ENCODE measurements around the gene MYRIP.

MYRIP gene

GRCh38 chr3:39989746-39990145, 180.3 kb downstream of the MYRIP start:
- 83 to 85% methylated on average over 2 to 3 of the region's 3 CpGs for WGBS, 2 experiments (ENCODE audit: insufficient coverage in 2 of 2)
- Histone ChIP-seq H3K9me3 (ENCODE audit: control insufficient read depth, low read length) (peaks cover 7% of the 10 kb centered on the region), H3K4me1 (ENCODE audit: control insufficient read depth, insufficient read depth, low read length, poor library complexity, severe bottlenecking) (no peaks in the 10 kb centered on the region), H3K36me3 (ENCODE audit: control insufficient read depth, insufficient read depth, low read length) (no peaks in the 10 kb centered on the region), H3K4me3 (ENCODE audit: extremely low read depth, insufficient read depth, low read length, poor library complexity, severe bottlenecking) (no peak overlapping the region), H3K27ac (ENCODE audit: low read depth, low read length, severe bottlenecking) (no peak overlapping the region)

- 40 to 44% methylated on average over 1 of the region's 1 CpG for WGBS, 2 experiments (ENCODE audit: insufficient coverage in 2 of 2)
- Histone ChIP-seq H3K27ac (ENCODE audit: low read depth, low read length, severe bottlenecking) (no peak overlapping the region), H3K4me1 (ENCODE audit: control insufficient read depth, insufficient read depth, low read length, poor library complexity, severe bottlenecking) (no peaks in the 10 kb centered on the region), H3K36me3 (ENCODE audit: control insufficient read depth, insufficient read depth, low read length) (no peaks in the 10 kb centered on the region), H3K9me3 (ENCODE audit: control insufficient read depth, low read length) (peaks cover 7% of the 10 kb centered on the region), H3K4me3 (ENCODE audit: extremely low read depth, insufficient read depth, low read length, poor library complexity, severe bottlenecking) (no peak overlapping the region)
Measured at GRCh38 chr3:39990532-39990931, 181.1 kb downstream of the MYRIP start.

GRCh38 chr3:40008796-40009195, 199.4 kb downstream of the MYRIP start:
- H3K4me3 ChIP-seq (ENCODE audit: extremely low read depth, insufficient read depth, low read length, poor library complexity, severe bottlenecking): no peak overlapping the region
- H3K9me3 ChIP-seq (ENCODE audit: control insufficient read depth, low read length): no peaks in the 10 kb centered on the region

GRCh38 chr3:40009991-40010390, 200.6 kb downstream of the MYRIP start:
- Histone ChIP-seq H3K9me3 (ENCODE audit: control insufficient read depth, low read length) (no peaks in the 10 kb centered on the region), H3K4me3 (ENCODE audit: extremely low read depth, insufficient read depth, low read length, poor library complexity, severe bottlenecking) (no peak overlapping the region), H3K36me3 (ENCODE audit: control insufficient read depth, insufficient read depth, low read length) (no peaks in the 10 kb centered on the region), H3K4me1 (ENCODE audit: control insufficient read depth, insufficient read depth, low read length, poor library complexity, severe bottlenecking) (no peaks in the 10 kb centered on the region), H3K27ac (ENCODE audit: low read depth, low read length, severe bottlenecking) (no peak overlapping the region)
- 94 to 97% methylated on average over 2 of the region's 2 CpGs for WGBS, 2 experiments (ENCODE audit: insufficient coverage in 2 of 2)

More at GRCh38 chr3:40008796-40009195, 199.4 kb downstream of the MYRIP start:
- 91 to 94% methylated on average over 3 of the region's 3 CpGs for WGBS, 2 experiments (ENCODE audit: insufficient coverage in 2 of 2)
- Histone ChIP-seq H3K36me3 (ENCODE audit: control insufficient read depth, insufficient read depth, low read length) (no peaks in the 10 kb centered on the region), H3K4me1 (ENCODE audit: control insufficient read depth, insufficient read depth, low read length, poor library complexity, severe bottlenecking) (no peaks in the 10 kb centered on the region), H3K27ac (ENCODE audit: low read depth, low read length, severe bottlenecking) (no peak overlapping the region)

- Histone ChIP-seq H3K36me3 (ENCODE audit: control insufficient read depth, insufficient read depth, low read length) (no peaks in the 10 kb centered on the region), H3K27ac (ENCODE audit: low read depth, low read length, severe bottlenecking) (no peak overlapping the region), H3K4me3 (ENCODE audit: extremely low read depth, insufficient read depth, low read length, poor library complexity, severe bottlenecking) (no peak overlapping the region), H3K9me3 (ENCODE audit: control insufficient read depth, low read length) (no peaks in the 10 kb centered on the region), H3K4me1 (ENCODE audit: control insufficient read depth, insufficient read depth, low read length, poor library complexity, severe bottlenecking) (no peaks in the 10 kb centered on the region)
- WGBS, 2 experiments (ENCODE audit: insufficient coverage in 2 of 2): 72 to 100% methylated on average over 1 to 2 of the region's 3 CpGs
Measured at GRCh38 chr3:40012381-40012780, 203.0 kb downstream of the MYRIP start.

- H3K27ac ChIP-seq (ENCODE audit: low read depth, low read length, severe bottlenecking): no peak overlapping the region
- no peaks in the 10 kb centered on the region for H3K36me3 ChIP-seq (ENCODE audit: control insufficient read depth, insufficient read depth, low read length)
- H3K9me3 ChIP-seq (ENCODE audit: control insufficient read depth, low read length): no peaks in the 10 kb centered on the region
- H3K4me3 ChIP-seq (ENCODE audit: extremely low read depth, insufficient read depth, low read length, poor library complexity, severe bottlenecking): no peak overlapping the region
- WGBS, 2 experiments (ENCODE audit: insufficient coverage in 2 of 2): 38 to 58% methylated on average over 2 to 3 of the region's 3 CpGs
- no peaks in the 10 kb centered on the region for H3K4me1 ChIP-seq (ENCODE audit: control insufficient read depth, insufficient read depth, low read length, poor library complexity, severe bottlenecking)
Measured at GRCh38 chr3:40016391-40016790, 207.0 kb downstream of the MYRIP start.

- Histone ChIP-seq H3K9me3 (ENCODE audit: control insufficient read depth, low read length) (no peaks in the 10 kb centered on the region), H3K36me3 (ENCODE audit: control insufficient read depth, insufficient read depth, low read length) (no peaks in the 10 kb centered on the region), H3K4me3 (ENCODE audit: extremely low read depth, insufficient read depth, low read length, poor library complexity, severe bottlenecking) (no peak overlapping the region), H3K4me1 (ENCODE audit: control insufficient read depth, insufficient read depth, low read length, poor library complexity, severe bottlenecking) (no peaks in the 10 kb centered on the region), H3K27ac (ENCODE audit: low read depth, low read length, severe bottlenecking) (no peak overlapping the region)
- 84 to 95% methylated on average over 2 of the region's 2 CpGs for WGBS, 2 experiments (ENCODE audit: insufficient coverage in 2 of 2)
Measured at GRCh38 chr3:40018369-40018768, 209.0 kb downstream of the MYRIP start.

GRCh38 chr3:40019376-40019775, 210.0 kb downstream of the MYRIP start:
- Histone ChIP-seq H3K9me3 (ENCODE audit: control insufficient read depth, low read length) (no peaks in the 10 kb centered on the region), H3K4me1 (ENCODE audit: control insufficient read depth, insufficient read depth, low read length, poor library complexity, severe bottlenecking) (no peaks in the 10 kb centered on the region), H3K27ac (ENCODE audit: low read depth, low read length, severe bottlenecking) (no peak overlapping the region), H3K4me3 (ENCODE audit: extremely low read depth, insufficient read depth, low read length, poor library complexity, severe bottlenecking) (no peak overlapping the region), H3K36me3 (ENCODE audit: control insufficient read depth, insufficient read depth, low read length) (no peaks in the 10 kb centered on the region)
- WGBS, 2 experiments (ENCODE audit: insufficient coverage in 2 of 2): 60 to 100% methylated on average over 1 of the region's 3 CpGs

GRCh38 chr3:40020689-40021088, 211.3 kb downstream of the MYRIP start:
- Histone ChIP-seq H3K4me1 (ENCODE audit: control insufficient read depth, insufficient read depth, low read length, poor library complexity, severe bottlenecking) (no peaks in the 10 kb centered on the region), H3K36me3 (ENCODE audit: control insufficient read depth, insufficient read depth, low read length) (no peaks in the 10 kb centered on the region), H3K4me3 (ENCODE audit: extremely low read depth, insufficient read depth, low read length, poor library complexity, severe bottlenecking) (no peak overlapping the region), H3K27ac (ENCODE audit: low read depth, low read length, severe bottlenecking) (no peak overlapping the region), H3K9me3 (ENCODE audit: control insufficient read depth, low read length) (peaks cover 8% of the 10 kb centered on the region)
- 100% methylated on average over 1 of the region's 2 CpGs; no CpG with 5 or more reads in 1 of the 2 experiments for WGBS, 2 experiments (ENCODE audit: insufficient coverage in 2 of 2)

GRCh38 chr3:40021338-40021737, 211.9 kb downstream of the MYRIP start:
- no peaks in the 10 kb centered on the region for H3K36me3 ChIP-seq (ENCODE audit: control insufficient read depth, insufficient read depth, low read length)
- 100% methylated on average over 1 of the region's 1 CpG; no CpG with 5 or more reads in 1 of the 2 experiments for WGBS, 2 experiments (ENCODE audit: insufficient coverage in 2 of 2)
- H3K4me1 ChIP-seq (ENCODE audit: control insufficient read depth, insufficient read depth, low read length, poor library complexity, severe bottlenecking): no peaks in the 10 kb centered on the region
- H3K9me3 ChIP-seq (ENCODE audit: control insufficient read depth, low read length): peaks cover 8% of the 10 kb centered on the region
- no peak overlapping the region for H3K4me3 ChIP-seq (ENCODE audit: extremely low read depth, insufficient read depth, low read length, poor library complexity, severe bottlenecking)
- H3K27ac ChIP-seq (ENCODE audit: low read depth, low read length, severe bottlenecking): no peak overlapping the region

- no peak overlapping the region for H3K27ac ChIP-seq (ENCODE audit: low read depth, low read length, severe bottlenecking)
- no peaks in the 10 kb centered on the region for H3K36me3 ChIP-seq (ENCODE audit: control insufficient read depth, insufficient read depth, low read length)
- H3K9me3 ChIP-seq (ENCODE audit: control insufficient read depth, low read length): peaks cover 18% of the 10 kb centered on the region
- WGBS, 2 experiments (ENCODE audit: insufficient coverage in 2 of 2): 60 to 70% methylated on average over 4 of the region's 4 CpGs
- no peaks in the 10 kb centered on the region for H3K4me1 ChIP-seq (ENCODE audit: control insufficient read depth, insufficient read depth, low read length, poor library complexity, severe bottlenecking)
- no peak overlapping the region for H3K4me3 ChIP-seq (ENCODE audit: extremely low read depth, insufficient read depth, low read length, poor library complexity, severe bottlenecking)
Measured at GRCh38 chr3:40022297-40022827, 213.0 kb downstream of the MYRIP start.

Measured in mesodermal cell (in vitro differentiated cells).